ENCODE measurements around the gene SIRPA.
"Not testable (repeated sequence)": the region's sequence is repeated elsewhere in the genome, so short reads cannot be mapped to it uniquely, and the experiment has no call there.

The SIRPA gene

GRCh38 chr20:1911536-1911935, 16.3 kb downstream of the SIRPA start:
- DNase-seq, result no peak

DNA sequence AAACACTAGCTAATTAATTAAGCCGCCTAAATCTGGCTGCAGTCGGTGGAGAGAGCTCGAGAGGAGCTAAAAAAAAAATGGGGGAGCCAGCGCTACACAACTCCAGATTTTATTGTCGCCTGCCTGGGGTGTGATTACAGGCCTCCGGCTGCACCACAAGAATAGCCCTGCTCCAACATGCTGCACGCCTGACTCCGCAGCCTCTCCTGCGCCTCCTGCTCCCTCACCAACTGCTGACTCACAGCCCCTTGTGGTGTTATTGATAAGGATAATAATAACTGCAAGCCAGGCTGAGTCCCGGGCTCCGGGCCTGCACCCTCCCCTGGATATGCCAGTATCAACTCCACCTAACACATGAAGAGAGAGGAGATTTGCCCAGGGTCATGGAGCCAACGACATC, 16.8 kb downstream of the SIRPA start:
- DNase-seq, result no peak

DNA sequence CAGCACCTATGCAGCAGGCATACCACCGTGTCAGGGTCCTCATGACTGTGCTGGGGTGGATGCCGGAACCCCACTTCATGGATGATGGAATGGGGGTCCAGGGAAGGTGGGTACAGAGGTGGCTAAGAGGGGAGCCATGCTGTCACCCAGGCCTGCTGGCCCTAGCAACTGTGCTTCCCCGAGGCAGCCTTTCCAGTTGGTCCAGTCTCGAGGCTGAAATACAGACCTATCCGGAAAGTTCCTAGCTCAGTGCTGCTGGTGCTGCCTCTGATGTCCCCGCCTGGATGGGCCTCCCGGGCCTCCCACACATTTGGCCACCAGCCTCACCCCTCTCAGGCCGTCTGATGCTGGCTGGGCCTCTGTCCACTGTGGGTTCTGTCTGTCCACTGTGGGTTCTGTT, 17.4 kb downstream of the SIRPA start:
- DNase-seq, result no peak

GRCh38 chr20:1915233-1915632, 20.0 kb downstream of the SIRPA start:
- not testable (repeated sequence) for DNase-seq

DNA sequence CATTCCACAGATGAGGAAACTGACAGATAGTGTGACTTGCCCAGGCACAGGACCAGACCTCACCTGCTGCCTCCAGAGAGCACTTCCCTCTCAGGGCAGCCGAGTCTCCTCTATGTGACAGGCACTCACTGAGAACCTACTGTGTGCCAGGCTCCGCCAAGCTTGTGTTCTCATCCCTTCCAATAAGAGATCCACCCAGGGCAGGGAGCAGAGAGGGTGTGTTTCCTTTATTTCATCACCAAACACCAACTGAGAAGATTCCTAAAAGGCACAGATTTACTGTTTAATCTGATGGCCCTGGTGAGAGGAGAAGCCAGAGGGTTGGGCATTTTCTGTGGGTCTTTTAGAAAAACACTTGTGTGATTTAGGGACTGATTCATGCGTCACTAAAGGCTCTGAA, 20.5 kb downstream of the SIRPA start:
- no peak for DNase-seq

- no peak for DNase-seq
Observed at GRCh38 chr20:1917786-1918185, 22.6 kb downstream of the SIRPA start.

- DNase-seq, result no peak
Observed at GRCh38 chr20:1918491-1919165, 23.4 kb downstream of the SIRPA start.

- no peak for DNase-seq
Observed at GRCh38 chr20:1920252-1920651, 25.0 kb downstream of the SIRPA start.

- DNase-seq, result no peak
Observed at GRCh38 chr20:1920826-1921225, 25.6 kb downstream of the SIRPA start.

DNA sequence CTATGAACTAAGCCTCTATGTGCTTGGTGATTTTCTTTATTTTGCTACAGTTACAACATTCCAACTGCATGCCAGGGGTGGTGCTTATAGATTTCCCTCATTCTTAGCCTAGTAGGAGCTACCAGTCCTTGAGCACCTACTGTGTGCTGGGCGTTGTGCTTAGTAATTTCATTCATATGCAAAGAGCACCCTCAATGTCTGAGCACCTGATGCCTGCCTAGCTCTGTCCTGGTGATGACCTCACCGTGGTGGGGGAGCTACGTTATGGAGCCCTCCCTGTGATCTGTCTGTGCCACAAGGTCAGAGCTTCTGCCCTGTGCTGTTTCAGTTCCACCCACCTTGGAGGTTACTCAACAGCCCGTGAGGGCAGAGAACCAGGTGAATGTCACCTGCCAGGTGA, 26.8 kb downstream of the SIRPA start:
- DNase-seq, result not testable (repeated sequence)

- no peak for DNase-seq
Observed at GRCh38 chr20:1922786-1923185, 27.6 kb downstream of the SIRPA start.

- DNase-seq, result no peak
Observed at GRCh38 chr20:1924910-1925861, 30.0 kb downstream of the SIRPA start.

GRCh38 chr20:1926237-1926636, 31.0 kb downstream of the SIRPA start:
- DNase-seq, result no peak

GRCh38 chr20:1927217-1927616, 32.0 kb downstream of the SIRPA start:
- DNase-seq, result no peak

- no peak for DNase-seq
Observed at GRCh38 chr20:1928154-1928553, 32.9 kb downstream of the SIRPA start.

DNA sequence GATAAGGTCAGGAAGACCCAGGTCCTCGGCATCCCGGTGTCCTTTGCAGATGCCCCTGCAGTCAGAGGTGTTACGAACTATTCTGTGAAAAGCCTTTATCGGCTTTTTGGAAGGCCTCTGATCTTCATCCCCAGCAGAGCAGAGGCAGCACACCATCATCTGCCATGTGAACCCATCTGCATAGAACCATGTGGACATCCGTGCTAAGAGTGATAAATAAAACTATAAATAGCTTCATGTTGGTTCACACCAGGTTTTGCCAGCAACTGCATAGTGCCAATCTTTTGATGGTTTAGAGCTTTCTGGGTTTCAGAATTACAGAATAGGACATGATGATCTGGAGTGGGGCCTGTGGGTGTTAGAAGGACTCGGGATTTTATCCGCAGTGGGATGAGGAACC, 33.6 kb downstream of the SIRPA start:
- no peak for DNase-seq

GRCh38 chr20:1929460-1929859, 34.3 kb downstream of the SIRPA start:
- no peak for DNase-seq

- no peak for DNase-seq
Observed at GRCh38 chr20:1930165-1930564, 35.0 kb downstream of the SIRPA start.

DNA sequence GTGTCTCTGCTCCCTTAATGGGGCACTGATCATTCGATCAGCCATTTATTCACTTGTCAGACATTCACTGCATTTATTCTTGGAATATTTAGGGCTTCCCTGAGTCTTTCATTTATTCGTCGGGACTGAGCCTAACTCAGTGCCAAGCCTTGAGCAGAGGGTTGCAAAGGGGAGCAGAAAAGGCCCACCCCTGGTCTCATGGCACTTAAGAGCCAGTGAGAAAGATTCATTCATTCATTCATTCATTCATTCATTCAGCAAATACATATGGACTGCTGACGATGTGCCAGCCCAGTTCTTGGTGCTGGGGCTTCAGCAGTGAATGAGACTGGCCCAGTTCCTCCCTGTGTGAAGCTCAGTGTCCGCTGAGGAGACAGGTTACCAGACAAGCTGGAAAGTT, 36.6 kb downstream of the SIRPA start:
- DNase-seq, result no peak

- DNase-seq, result no peak
Observed at GRCh38 chr20:1932971-1933370, 37.8 kb downstream of the SIRPA start.

DNA sequence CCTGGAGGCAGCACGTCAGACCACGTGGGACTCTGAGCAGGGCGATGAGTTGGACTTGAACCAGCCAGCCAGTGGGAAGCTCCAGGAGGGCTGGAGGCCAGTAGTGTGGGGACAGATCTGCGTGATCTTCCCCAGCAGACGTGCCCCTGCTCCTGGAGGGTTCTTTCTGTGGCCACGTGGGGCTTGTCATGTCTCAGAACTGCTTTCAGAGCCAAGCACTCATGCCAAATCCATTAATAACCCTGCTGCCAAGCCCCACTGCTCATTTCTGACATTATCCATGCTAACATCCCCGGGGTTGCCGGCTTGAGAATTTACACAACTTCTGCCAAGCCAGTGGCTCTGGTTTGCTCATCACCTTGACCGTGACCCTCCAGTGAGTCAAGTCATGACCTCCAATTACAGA, 38.3 kb downstream of the SIRPA start:
- DNase-seq, result no peak

DNA sequence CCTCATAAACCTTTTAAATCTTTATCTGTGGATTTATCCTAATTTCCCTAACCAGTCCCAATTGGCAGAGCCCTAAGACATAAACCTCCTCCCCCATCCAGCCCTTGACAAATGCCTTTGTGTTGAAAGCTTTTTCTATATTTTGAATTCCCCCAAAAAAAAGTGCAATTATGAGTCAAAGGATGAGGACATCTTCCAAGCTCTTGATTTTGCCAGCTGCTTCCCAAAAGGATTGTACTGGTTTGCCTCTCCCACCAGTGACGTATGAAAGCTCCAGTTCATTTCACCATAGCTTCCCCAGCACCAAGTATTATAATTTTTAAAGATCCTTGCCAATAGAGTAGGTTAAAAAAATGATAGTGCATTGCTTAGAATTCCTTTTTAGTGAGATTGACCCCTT, 38.9 kb downstream of the SIRPA start:
- DNase-seq, result no peak

DNA sequence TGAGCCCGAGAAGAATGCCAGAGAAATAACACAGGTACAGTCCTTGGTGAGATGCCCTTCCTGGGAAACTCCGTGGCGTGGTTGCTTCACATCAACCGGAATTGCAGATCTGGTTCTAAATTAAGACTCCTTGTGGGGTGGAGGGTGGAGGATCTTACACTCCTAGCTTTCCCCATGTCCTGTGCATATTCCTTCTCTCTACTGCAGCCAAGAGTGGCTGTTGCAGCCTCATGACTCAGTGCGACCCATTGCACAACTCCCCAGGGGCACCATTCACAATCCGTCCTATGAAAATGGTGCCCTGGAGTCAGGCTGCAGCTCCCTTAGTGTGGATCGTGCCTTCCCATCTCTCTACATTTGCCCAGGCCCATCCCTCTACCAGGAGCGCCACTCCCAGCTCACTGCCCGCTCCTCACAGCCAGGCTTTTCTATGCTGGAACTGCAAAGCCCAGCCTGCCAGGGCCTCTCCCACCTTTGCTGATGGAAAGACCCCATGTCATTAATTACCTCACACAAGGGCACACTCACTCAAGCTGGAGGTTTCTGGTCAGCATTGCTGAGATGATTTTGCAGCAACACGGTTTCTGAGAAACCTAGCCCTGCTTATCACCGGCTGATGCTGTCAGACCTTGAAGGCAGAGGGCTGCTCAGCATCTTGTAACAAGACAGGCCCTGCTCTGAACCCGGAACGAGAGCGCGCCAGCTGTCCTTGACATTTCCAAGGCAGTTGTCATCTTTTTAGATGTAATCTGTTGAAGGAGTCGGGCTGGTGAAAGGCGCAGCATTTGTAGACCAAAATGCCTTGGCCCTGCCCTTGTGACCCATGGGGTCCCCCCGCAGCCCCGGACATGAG, 39.7 kb downstream of the SIRPA start:
- no peak for DNase-seq
